22Rv1 (cell line): Measurements from ENCODE around the gene TGIF1.

Experiments
- ZFX ChIP-seq: fragments of 450-650 bp; IDR thresholded peaks from 2 replicates; pipeline ENCODE4 v1.6.1; 2017; ENCODE audit warnings: antibody characterized with exemption, borderline replicate concordance
- TF ChIP-seq, protein P1 (sequence below): fragments of 450-650 bp; IDR thresholded peaks from 2 replicates; pipeline ENCODE4 v1.5.1; 2017; ENCODE audit warnings: mild to moderate bottlenecking

- TF ChIP-seq, protein P1, sequence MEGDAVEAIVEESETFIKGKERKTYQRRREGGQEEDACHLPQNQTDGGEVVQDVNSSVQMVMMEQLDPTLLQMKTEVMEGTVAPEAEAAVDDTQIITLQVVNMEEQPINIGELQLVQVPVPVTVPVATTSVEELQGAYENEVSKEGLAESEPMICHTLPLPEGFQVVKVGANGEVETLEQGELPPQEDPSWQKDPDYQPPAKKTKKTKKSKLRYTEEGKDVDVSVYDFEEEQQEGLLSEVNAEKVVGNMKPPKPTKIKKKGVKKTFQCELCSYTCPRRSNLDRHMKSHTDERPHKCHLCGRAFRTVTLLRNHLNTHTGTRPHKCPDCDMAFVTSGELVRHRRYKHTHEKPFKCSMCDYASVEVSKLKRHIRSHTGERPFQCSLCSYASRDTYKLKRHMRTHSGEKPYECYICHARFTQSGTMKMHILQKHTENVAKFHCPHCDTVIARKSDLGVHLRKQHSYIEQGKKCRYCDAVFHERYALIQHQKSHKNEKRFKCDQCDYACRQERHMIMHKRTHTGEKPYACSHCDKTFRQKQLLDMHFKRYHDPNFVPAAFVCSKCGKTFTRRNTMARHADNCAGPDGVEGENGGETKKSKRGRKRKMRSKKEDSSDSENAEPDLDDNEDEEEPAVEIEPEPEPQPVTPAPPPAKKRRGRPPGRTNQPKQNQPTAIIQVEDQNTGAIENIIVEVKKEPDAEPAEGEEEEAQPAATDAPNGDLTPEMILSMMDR: no peak
- no peak for TF ChIP-seq ZFX
Measured at GRCh38 chr18:3444296-3444695, 5.7 kb upstream of the TGIF1 start.
